Transverse colon (tissue), 4 donors: ENCODE data around the gene HDHD5. TPM values are rescaled to one million over a fixed set of nuclear protein-coding genes. Genes with fewer than 3 reads are reported as not detected.

Source experiments
- DNase-seq: peaks from one replicate; pipeline ENCODE4 v3.0.0-alpha.2; 2019
- H3K27ac ChIP-seq, 4 donors: fragments of 200-600 bp; sonication (generic); 2 replicates each; pipeline ENCODE4 v1.5.1; 2016 to 2018; ENCODE audit warnings: inconsistent platforms in 4 of 4
- H3K27me3 ChIP-seq: fragments of 200-600 bp; sonication (generic); 2 replicates; pipeline ENCODE4 v1.5.1; 2017; ENCODE audit warnings: inconsistent platforms
- H3K36me3 ChIP-seq, 4 donors: fragments of 200-600 bp; sonication (generic); 2 replicates each; pipeline ENCODE4 v1.5.1; 2017 to 2019; ENCODE audit warnings: inconsistent platforms in 4 of 4
- H3K4me1 ChIP-seq, 4 donors: fragments of 200-600 bp; sonication (generic); 2 replicates each; pipeline ENCODE4 v1.5.1; 2017 to 2020; ENCODE audit warnings: inconsistent platforms in 4 of 4
- H3K4me3 ChIP-seq, 4 donors: fragments of 200-600 bp; sonication (generic); 1 replicate in 1 of 4; 2 replicates in 3 of 4; pipeline versions ENCODE4 v1.5.1 to v1.6.1; 2017 to 2019; ENCODE audit warnings: inconsistent platforms in 4 of 4
- H3K9me3 ChIP-seq, 2 donors: fragments of 200-600 bp; sonication (generic); 2 replicates each; pipeline ENCODE4 v1.5.1; 2017 to 2019; ENCODE audit warnings: inconsistent platforms in 2 of 2
- CTCF ChIP-seq, 5 experiments: fragments of 200-600 bp in 3 of 5; fragments of 450-650 bp in 2 of 5; sonication (generic) in 3 of 5; IDR thresholded peaks; 1 replicate in 2 of 5; 2 replicates in 3 of 5; pipeline ENCODE4 v1.5.1; 2016 to 2017; ENCODE audit warnings: antibody characterized with exemption in 5 of 5, inconsistent platforms in 3 of 5, mild to moderate bottlenecking in 2 of 5, moderate library complexity in 1 of 5
- EP300 ChIP-seq: sonication (generic); formaldehyde crosslinking; IDR thresholded peaks from one replicate; pipeline ENCODE4 v1.6.1; 2017; ENCODE audit warnings: antibody characterized with exemption, low read depth
- POLR2A ChIP-seq: fragments of 450-650 bp; IDR thresholded peaks from one replicate; pipeline ENCODE4 v1.6.1; 2016; ENCODE audit warnings: antibody characterized with exemption, mild to moderate bottlenecking, moderate library complexity
- POLR2AphosphoS5 ChIP-seq, 3 donors: sonication (generic); formaldehyde crosslinking; IDR thresholded peaks; one replicate each; pipeline ENCODE4 v1.6.1; 2016; ENCODE audit warnings: antibody characterized with exemption in 3 of 3
- WGBS, 2 donors: methylation state at CpG; one replicate each; pipeline ENCODE4 v1.1.5; 2018; ENCODE audit warnings: low coverage in 1 of 2; 5-methylcytosine and 5-hydroxymethylcytosine counted together
- in situ Hi-C, 4 donors: fragments of 200-750 bp; cut with MboI; loops; one replicate each; pipeline versions ENCODE4 v1.15.0 to v1.15.1; 2017; ENCODE audit warnings: low sequenced_read_pairs in 3 of 4, low pct_ligation_motif_present in 1 of 4, low pct_unique_long_range_greater_than_20kb in 1 of 4
- intact Hi-C: fragments of 100-400 bp; cut with DNase I; formaldehyde crosslinking; loops from one replicate; pipeline ENCODE4 v1.15.1; 2023; ENCODE audit warnings: low total_unique reads
- total RNA-seq, 4 donors: library from RNA; depleted of rRNA; stranded (reverse); fragments of >200 nt; gene quantifications; one replicate each; pipeline ENCODE4 v1.1.0, GENCODE V29; 2016

The HDHD5 gene
- total RNA-seq, 4 donors from 2014 or later: 24.7 to 51.9 (median 42.3) TPM

GRCh38 chr22:17117890-17118289 is 41.2 kb downstream of the HDHD5 start:
- no peak for DNase-seq
- H3K27me3 ChIP-seq: peaks cover 44% of the 10 kb centered on the region
- no peak overlapping the region for H3K27ac ChIP-seq
- H3K36me3 ChIP-seq: no peaks in the 10 kb centered on the region
- TF ChIP-seq EP300 (no peak), POLR2A (no peak), CTCF (IDR thresholded peaks at IDR 0.05) (no peak), POLR2AphosphoS5 (IDR thresholded peaks at IDR 0.05) (no peak)
- H3K4me3 ChIP-seq: no peak overlapping the region
- intact Hi-C loops (no loop called here), in situ Hi-C loops (no loop called here)
- WGBS, 2 donors: 48 to 61% methylated on average over 2 to 4 of the region's 4 CpGs
- no peaks in the 10 kb centered on the region for H3K9me3 ChIP-seq
- H3K4me1 ChIP-seq: peaks cover 3 to 25% (median 11%) of the 10 kb centered on the region in 4 donors

- WGBS, 2 donors: 58% methylated on average over 3 of the region's 3 CpGs; no CpG with 5 or more reads in 1 of the 2 donors
- peaks cover 3 to 25% (median 11%) of the 10 kb centered on the region in 4 donors for H3K4me1 ChIP-seq
- intact Hi-C loops: no loop called here
- no peaks in the 10 kb centered on the region for H3K9me3 ChIP-seq
- no peak overlapping the region for H3K27ac ChIP-seq
- in situ Hi-C loops: no loop called here
- H3K4me3 ChIP-seq: no peak overlapping the region
- TF ChIP-seq POLR2AphosphoS5 (IDR thresholded peaks at IDR 0.05): no peak
- DNase-seq: no peak
- no peaks in the 10 kb centered on the region for H3K36me3 ChIP-seq
- H3K27me3 ChIP-seq: peaks cover 39% of the 10 kb centered on the region
Measured at GRCh38 chr22:17117400-17117799, 41.7 kb downstream of the HDHD5 start.

- intact Hi-C loops: no loop called here
- in situ Hi-C loops: no loop called here
- WGBS, 2 donors: 53 to 83% methylated on average over 1 to 6 of the region's 6 CpGs
- Histone ChIP-seq H3K4me1 (peaks cover 3 to 23% (median 11%) of the 10 kb centered on the region in 4 donors), H3K27ac (no peak overlapping the region), H3K4me3 (no peak overlapping the region), H3K36me3 (no peaks in the 10 kb centered on the region), H3K27me3 (peaks cover 33% of the 10 kb centered on the region), H3K9me3 (no peaks in the 10 kb centered on the region)
- TF ChIP-seq POLR2A (no peak), EP300 (no peak), POLR2AphosphoS5 (IDR thresholded peaks at IDR 0.05) (no peak), CTCF (IDR thresholded peaks at IDR 0.05) (no peak)
- no peak for DNase-seq
Measured at GRCh38 chr22:17116572-17117330, 42.3 kb downstream of the HDHD5 start.

- intact Hi-C loops: no loop called here
- H3K36me3 ChIP-seq: no peaks in the 10 kb centered on the region
Measured at GRCh38 chr22:17115945-17116565, 43.0 kb downstream of the HDHD5 start.

More at GRCh38 chr22:17115945-17116565, 43.0 kb downstream of the HDHD5 start:
- peaks cover 0 to 16% (median 4%) of the 10 kb centered on the region in 4 donors for H3K4me1 ChIP-seq
- no peak overlapping the region for H3K4me3 ChIP-seq
- H3K9me3 ChIP-seq: no peaks in the 10 kb centered on the region
- H3K27ac ChIP-seq: no peak overlapping the region
- H3K27me3 ChIP-seq: peaks cover 26% of the 10 kb centered on the region
- TF ChIP-seq POLR2A: no peak
- TF ChIP-seq POLR2AphosphoS5 (IDR thresholded peaks at IDR 0.05): no peak
- no peak for TF ChIP-seq EP300
- no peak for TF ChIP-seq CTCF (IDR thresholded peaks at IDR 0.05)
- DNase-seq: no peak
- WGBS, 2 donors: 28 to 58% methylated on average over 5 of the region's 5 CpGs
- in situ Hi-C loops: no loop called here
